Bronchial epithelial cell (primary cell): ENCODE results near the gene KRT23. TPM values are rescaled to one million over a fixed set of nuclear protein-coding genes. Genes with fewer than 3 reads are reported as not detected.

Experiments used
- DNase-seq: peaks from one replicate; pipeline ENCODE4 v3.0.0-alpha.2; 2010; ENCODE audit warnings: low read depth
- FAIRE-seq: peaks from 2 replicates; lab custom pipeline; 2011; peaks lifted over from hg19 to GRCh38; lab: Jason Lieb, UNC
- H3K27me3 ChIP-seq: 2 replicates; pipeline ENCODE4 v1.5.1; 2011; ENCODE audit warnings: low read length; ENCODE audit not compliant: control insufficient read depth, insufficient read depth
- H3K36me3 ChIP-seq: 2 replicates; pipeline ENCODE4 v1.5.1; 2011; ENCODE audit warnings: low read length; ENCODE audit not compliant: control insufficient read depth, insufficient read depth
- H3K4me3 ChIP-seq: 2 replicates; pipeline ENCODE4 v1.5.1; 2011; ENCODE audit warnings: mild to moderate bottlenecking, low read depth, low read length, control low read depth
- CTCF ChIP-seq: IDR thresholded peaks from 2 replicates; pipeline ENCODE4 v1.5.1; 2011; ENCODE audit warnings: mild to moderate bottlenecking, moderate library complexity, low read length, control low read depth, inconsistent platforms; ENCODE audit not compliant: insufficient read depth, severe bottlenecking
- total RNA-seq: library from RNA; depleted of rRNA; stranded (reverse); fragments of >200 nt; gene quantifications from 2 replicates; pipeline ENCODE4 v1.2.1, GENCODE V29; 2014

KRT23 gene
- total RNA-seq, 1 donor from 2014 or later = 12.9 TPM

DNA sequence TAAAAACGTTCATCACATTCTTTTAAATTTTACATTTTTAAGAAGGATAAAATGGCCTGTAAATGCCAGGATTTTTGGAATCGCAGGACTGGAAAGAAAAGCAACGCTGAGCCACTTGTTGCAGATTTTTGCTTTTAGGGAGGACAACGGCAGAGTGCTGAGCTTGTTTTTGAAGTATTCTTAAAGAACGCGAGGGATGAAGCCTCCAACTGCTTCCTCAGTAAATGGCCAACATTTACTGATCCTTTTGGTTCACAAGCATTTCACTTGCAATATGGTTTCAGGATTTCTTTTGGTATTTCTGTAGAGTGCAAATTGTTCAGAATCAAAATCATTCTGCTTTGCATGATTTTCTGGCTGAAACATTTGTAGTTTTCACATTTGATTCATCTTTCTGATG, 2.8 kb upstream of the KRT23 start:
- H3K27me3 ChIP-seq = no peaks in the 10 kb centered on the region
- no peaks in the 10 kb centered on the region for H3K36me3 ChIP-seq
- H3K4me3 ChIP-seq = no peak overlapping the region
- TF ChIP-seq CTCF = no peak
- FAIRE-seq (no peak), DNase-seq (no peak)

GRCh38 chr17:40938981-40939380, 1.5 kb upstream of the KRT23 start:
- no peak for TF ChIP-seq CTCF
- no peak overlapping the region for H3K4me3 ChIP-seq
- no peak for DNase-seq
- no peak for FAIRE-seq
- H3K36me3 ChIP-seq = no peaks in the 10 kb centered on the region
- no peaks in the 10 kb centered on the region for H3K27me3 ChIP-seq

- Histone ChIP-seq H3K4me3 (no peak overlapping the region), H3K27me3 (no peaks in the 10 kb centered on the region), H3K36me3 (no peaks in the 10 kb centered on the region)
- no peak for TF ChIP-seq CTCF
- DNase-seq (peak; percentile 18), FAIRE-seq (no peak)
These were observed 470 bp downstream of the KRT23 start for GRCh38 chr17:40936976-40937375.

- DNase-seq (peak; percentile 43), FAIRE-seq (peak; percentile 75)
- TF ChIP-seq CTCF = no peak
- Histone ChIP-seq H3K27me3 (no peaks in the 10 kb centered on the region), H3K4me3 (no peak overlapping the region), H3K36me3 (no peaks in the 10 kb centered on the region)
These were observed 942 bp downstream of the KRT23 start for GRCh38 chr17:40936437-40936971.

DNA sequence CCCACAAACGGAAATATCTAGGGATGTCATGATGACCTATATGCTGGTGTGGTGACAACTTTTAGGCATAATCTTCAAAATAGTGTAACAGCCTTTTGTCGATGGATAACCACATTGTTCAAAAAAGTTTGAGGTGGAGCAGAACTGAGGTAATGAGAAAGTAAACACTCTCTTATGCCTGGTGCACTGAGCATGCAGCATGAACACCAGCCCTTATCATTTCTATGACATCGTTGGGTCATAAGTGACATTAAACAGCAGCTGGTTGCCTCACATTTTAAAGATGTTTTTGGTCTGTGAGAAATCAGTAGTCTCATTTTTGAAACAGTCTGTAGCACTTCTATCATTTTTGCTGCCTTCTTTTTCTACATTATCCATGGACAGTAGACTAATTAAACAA, 1.8 kb downstream of the KRT23 start:
- FAIRE-seq (peak; percentile 23), DNase-seq (no peak)
- no peaks in the 10 kb centered on the region for H3K27me3 ChIP-seq
- TF ChIP-seq CTCF = no peak
- no peaks in the 10 kb centered on the region for H3K36me3 ChIP-seq
- H3K4me3 ChIP-seq = no peak overlapping the region

DNA sequence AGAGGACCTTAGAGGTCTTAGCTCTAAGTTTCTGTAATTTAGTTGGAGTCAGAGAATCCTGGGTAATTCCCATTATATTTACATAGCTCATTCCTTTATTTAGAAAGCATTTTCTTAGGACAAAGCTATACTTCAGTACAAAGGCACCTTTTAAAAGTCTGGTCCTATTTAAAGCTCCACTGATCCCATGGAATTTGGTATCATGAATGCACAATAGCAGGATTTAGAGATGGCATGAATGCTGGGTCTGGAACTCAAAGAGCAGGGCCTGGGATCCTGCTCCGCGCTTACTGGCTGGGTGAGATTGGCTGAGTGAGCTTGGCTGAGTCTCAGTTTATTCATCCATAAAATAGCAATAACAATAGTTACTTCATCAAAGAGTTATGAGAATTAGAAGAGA, 4.8 kb downstream of the KRT23 start:
- Histone ChIP-seq H3K4me3 (no peak overlapping the region), H3K27me3 (no peaks in the 10 kb centered on the region), H3K36me3 (no peaks in the 10 kb centered on the region)
- no peak for TF ChIP-seq CTCF
- no peak for FAIRE-seq
- no peak for DNase-seq
